DMS153 treated with DMSO at 0.1 percent for 48 hours (cell line): Measurements from ENCODE around the gene STARD4.

ENCODE experiments used
- DNase-seq: peaks from one replicate; lab custom pipeline; 2025; ENCODE audit not compliant: unreplicated experiment; lab: John Stamatoyannopoulos, UW

The STARD4 gene

GRCh38 chr5:111472579-111472978, 39.8 kb downstream of the STARD4 start:
- no peak for DNase-seq

GRCh38 chr5:111472096-111472495, 40.2 kb downstream of the STARD4 start:
- DNase-seq, result no peak

GRCh38 chr5:111469903-111470302, 42.4 kb downstream of the STARD4 start:
- no peak for DNase-seq

- DNase-seq, result no peak
These were observed 42.9 kb downstream of the STARD4 start for GRCh38 chr5:111469293-111469896.

GRCh38 chr5:111463311-111463710, 49.0 kb downstream of the STARD4 start:
- DNase-seq, result no peak

GRCh38 chr5:111461934-111462333, 50.4 kb downstream of the STARD4 start:
- DNase-seq, result no peak

- DNase-seq, result peak; percentile 53
These were observed 51.1 kb downstream of the STARD4 start for GRCh38 chr5:111461255-111461671.

GRCh38 chr5:111454776-111455175, 57.6 kb downstream of the STARD4 start:
- no peak for DNase-seq

- peak; percentile 8 for DNase-seq
These were observed 58.1 kb downstream of the STARD4 start for GRCh38 chr5:111454198-111454622.

GRCh38 chr5:111453747-111454146, 58.6 kb downstream of the STARD4 start:
- DNase-seq, result no peak

GRCh38 chr5:111453295-111453694, 59.0 kb downstream of the STARD4 start:
- no peak for DNase-seq

- peak; percentile 22 for DNase-seq
These were observed 64.5 kb downstream of the STARD4 start for GRCh38 chr5:111447822-111448221.

- no peak for DNase-seq
These were observed 65.2 kb downstream of the STARD4 start for GRCh38 chr5:111447099-111447498.
